Trophoblast cell (in vitro differentiated cells and primary cell): ENCODE data around the gene CCNI2.

Experiments used
- DNase-seq, 2 donors: peaks; one replicate each; pipeline ENCODE4 v3.0.0-alpha.2; 2016
- H2AFZ ChIP-seq: 2 replicates; pipeline ENCODE4 v1.6.1; 2013; ENCODE audit warnings: low read length, moderate library complexity, mild to moderate bottlenecking; ENCODE audit not compliant: insufficient read depth, poor library complexity
- H2AK5ac ChIP-seq: 2 replicates; pipeline ENCODE4 v1.6.1; 2013; ENCODE audit warnings: mild to moderate bottlenecking, low read length
- H2BK120ac ChIP-seq: 2 replicates; pipeline ENCODE4 v1.6.1; 2013; ENCODE audit warnings: low read length, mild to moderate bottlenecking, moderate library complexity; ENCODE audit not compliant: insufficient read depth, poor library complexity
- H2BK12ac ChIP-seq: 2 replicates; pipeline ENCODE4 v1.6.1; 2013; ENCODE audit warnings: mild to moderate bottlenecking, low read length, moderate library complexity
- H2BK5ac ChIP-seq: 2 replicates; pipeline ENCODE4 v1.6.1; 2013; ENCODE audit warnings: low read length, low read depth, moderate library complexity, mild to moderate bottlenecking; ENCODE audit not compliant: poor library complexity
- H3K14ac ChIP-seq: 2 replicates; pipeline ENCODE4 v1.6.1; 2013; ENCODE audit warnings: mild to moderate bottlenecking, low read length
- H3K18ac ChIP-seq: 2 replicates; pipeline ENCODE4 v1.6.1; 2013; ENCODE audit warnings: mild to moderate bottlenecking, low read length
- H3K23ac ChIP-seq: 2 replicates; pipeline ENCODE4 v1.6.1; 2013; ENCODE audit warnings: low read length
- H3K27ac ChIP-seq: 2 replicates; pipeline ENCODE4 v1.5.1; 2013; ENCODE audit warnings: low read depth, mild to moderate bottlenecking, inconsistent platforms, low read length, moderate library complexity
- H3K27me3 ChIP-seq: 2 replicates; pipeline ENCODE4 v1.6.1; 2013; ENCODE audit warnings: inconsistent platforms, mild to moderate bottlenecking, low read length, moderate library complexity; ENCODE audit not compliant: insufficient read depth
- H3K36me3 ChIP-seq, 2 experiments: 1 replicate in 1 of 2; 2 replicates in 1 of 2; pipeline ENCODE4 v1.6.1; 2013; ENCODE audit warnings: low read length in 2 of 2, mild to moderate bottlenecking in 2 of 2, moderate library complexity in 1 of 2; ENCODE audit not compliant: insufficient read depth in 2 of 2, control insufficient read depth in 1 of 2
- H3K4ac ChIP-seq: 2 replicates; pipeline ENCODE4 v1.6.1; 2013; ENCODE audit warnings: low read depth, mild to moderate bottlenecking, low read length, moderate library complexity
- H3K4me1 ChIP-seq, 2 experiments: 1 replicate in 1 of 2; 2 replicates in 1 of 2; pipeline ENCODE4 v1.6.1; 2013; ENCODE audit warnings: low read length in 2 of 2, mild to moderate bottlenecking in 2 of 2, moderate library complexity in 1 of 2; ENCODE audit not compliant: insufficient read depth in 2 of 2, control insufficient read depth in 1 of 2
- H3K4me2 ChIP-seq: 2 replicates; pipeline ENCODE4 v1.6.1; 2013; ENCODE audit warnings: inconsistent platforms, mild to moderate bottlenecking, low read length, moderate library complexity
- H3K4me3 ChIP-seq: 2 replicates; pipeline ENCODE4 v1.5.1; 2013; ENCODE audit warnings: mild to moderate bottlenecking, low read depth, low read length, inconsistent platforms
- H3K79me1 ChIP-seq: one replicate; pipeline ENCODE4 v1.6.1; 2013; ENCODE audit warnings: low read length
- H3K79me2 ChIP-seq: 2 replicates; pipeline ENCODE4 v1.6.1; 2013; ENCODE audit warnings: low read length, mild to moderate bottlenecking; ENCODE audit not compliant: control insufficient read depth, insufficient read depth, poor library complexity
- H3K9ac ChIP-seq: 2 replicates; pipeline ENCODE4 v1.6.1; 2013; ENCODE audit warnings: mild to moderate bottlenecking, low read length
- H3K9me3 ChIP-seq: 2 replicates; pipeline ENCODE4 v1.6.1; 2013; ENCODE audit warnings: low read depth, mild to moderate bottlenecking, control low read depth, inconsistent platforms, low read length; ENCODE audit not compliant: insufficient read depth
- H4K12ac ChIP-seq: 2 replicates; pipeline ENCODE4 v1.6.1; 2013; ENCODE audit warnings: low read depth, mild to moderate bottlenecking, low read length, moderate library complexity
- H4K8ac ChIP-seq: 2 replicates; pipeline ENCODE4 v1.6.1; 2013; ENCODE audit warnings: low read depth, mild to moderate bottlenecking, low read length, moderate library complexity
- H4K91ac ChIP-seq: one replicate; pipeline ENCODE4 v1.6.1; 2013; ENCODE audit warnings: low read depth, mild to moderate bottlenecking, low read length, moderate library complexity
- WGBS: extraction: QIAGEN DNeasy Blood & Tissue Kit; methylation state at CpG from one replicate; pipeline ENCODE4 v1.1.7; 2013; ENCODE audit warnings: missing lambda C conversion rate; ENCODE audit not compliant: insufficient read length, insufficient coverage; ENCODE audit errors: extremely low coverage; 5-methylcytosine and 5-hydroxymethylcytosine counted together

CCNI2 gene

DNA sequence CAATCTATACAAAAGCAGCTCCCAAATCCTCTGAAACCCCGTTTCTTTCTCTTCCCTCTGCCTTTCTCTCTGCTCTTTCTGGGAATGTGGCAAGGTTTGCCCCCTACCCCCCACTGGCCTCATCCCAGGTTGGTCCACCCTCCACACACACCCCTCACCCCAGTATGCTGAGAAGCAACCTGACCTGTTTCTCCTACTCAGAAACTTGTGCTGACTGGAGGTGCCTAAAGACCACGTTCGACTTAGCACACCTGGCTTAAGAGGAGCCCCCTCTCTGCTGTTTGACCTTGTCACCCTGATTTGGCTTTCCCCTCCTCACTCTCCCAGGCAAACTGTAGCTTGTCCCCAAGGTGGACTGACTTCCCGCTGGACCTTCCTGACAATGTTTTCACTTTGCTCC, 30.9 kb downstream of the CCNI2 start:
- H3K23ac ChIP-seq: no peak overlapping the region

DNA sequence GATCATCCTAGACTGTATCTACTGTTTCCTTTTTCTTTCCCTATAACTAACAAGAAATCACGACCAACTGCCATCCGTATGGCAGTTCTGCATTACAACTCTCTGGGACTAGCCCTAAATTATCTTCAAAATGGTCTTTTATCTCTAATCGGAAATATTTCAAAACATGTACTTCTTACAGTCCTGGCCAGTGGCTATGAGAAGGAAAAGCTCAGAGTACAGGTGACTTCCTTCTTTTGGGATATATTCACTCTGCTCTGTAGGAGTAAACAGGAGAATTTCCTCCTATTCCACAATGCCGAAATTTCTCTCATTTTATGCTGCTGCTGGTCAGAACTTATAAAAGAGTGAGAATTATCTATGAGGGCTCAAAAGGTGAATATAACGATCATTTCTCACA, 31.6 kb downstream of the CCNI2 start:
- no CpG with 5 or more reads among the region's 5 CpGs for WGBS
- Histone ChIP-seq H3K4me2 (no peak overlapping the region), H2BK120ac (no peak overlapping the region)

More for the DNA sequence above, 30.9 kb downstream of the CCNI2 start:
- Histone ChIP-seq H3K4me1 (peaks cover 31 to 37% of the 10 kb centered on the region in 2 experiments), H3K36me3 (peaks cover 10 to 11% of the 10 kb centered on the region in 2 experiments), H3K4ac (peak overlapping the region; percentile 4), H3K27ac (peak overlapping the region; percentile 97), H2BK12ac (peak overlapping the region; percentile 81), H4K8ac (peak overlapping the region; percentile 39), H2AFZ (no peak overlapping the region), H3K14ac (peak overlapping the region; percentile 71), H4K12ac (no peak overlapping the region), H2AK5ac (peak overlapping the region; percentile 31), H3K4me2 (peak overlapping the region; percentile 93), H3K27me3 (no peaks in the 10 kb centered on the region), H3K79me1 (peaks cover 55% of the 10 kb centered on the region), H3K4me3 (no peak overlapping the region), H4K91ac (peak overlapping the region; percentile 99), H2BK5ac (peak overlapping the region; percentile 74), H3K79me2 (peaks cover 45% of the 10 kb centered on the region), H2BK120ac (peak overlapping the region; percentile 87), H3K9ac (no peak overlapping the region), H3K9me3 (no peaks in the 10 kb centered on the region), H3K18ac (peak overlapping the region; percentile 98)
- no CpG with 5 or more reads among the region's 4 CpGs for WGBS
- DNase-seq: no peak

DNA sequence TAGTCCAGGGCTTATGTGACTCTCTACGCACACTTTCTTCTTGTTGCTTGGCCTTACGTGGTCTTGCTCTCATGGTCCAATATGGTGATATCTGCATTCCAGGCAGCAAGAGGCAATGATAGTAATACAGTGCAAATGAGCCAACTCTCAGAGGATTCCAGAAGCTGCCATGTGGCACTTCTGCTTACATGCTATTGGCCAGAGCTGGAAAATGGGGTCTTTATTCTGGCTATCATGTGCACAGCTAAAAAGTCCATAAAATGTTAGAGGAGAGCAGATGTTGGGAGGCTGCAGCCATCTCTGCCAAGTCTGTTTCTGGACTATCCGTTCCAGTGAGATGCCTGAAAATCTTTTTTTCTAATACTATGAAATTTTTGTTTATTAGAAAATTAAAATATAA, 32.7 kb downstream of the CCNI2 start:
- Histone ChIP-seq H3K36me3 (no peaks in the 10 kb centered on the region), H2BK5ac (no peak overlapping the region), H2AFZ (no peak overlapping the region), H3K23ac (no peak overlapping the region), H3K14ac (no peak overlapping the region), H3K4me1 (peaks cover 19 to 21% of the 10 kb centered on the region in 2 experiments), H3K27me3 (no peaks in the 10 kb centered on the region), H4K91ac (peak overlapping the region; percentile 19), H3K27ac (no peak overlapping the region), H3K4ac (no peak overlapping the region), H2AK5ac (peak overlapping the region; percentile 44), H2BK12ac (peak overlapping the region; percentile 65), H3K9ac (peak overlapping the region; percentile 5), H3K18ac (no peak overlapping the region), H3K9me3 (no peaks in the 10 kb centered on the region), H4K12ac (no peak overlapping the region), H3K4me3 (no peak overlapping the region), H3K79me2 (peaks cover 26% of the 10 kb centered on the region), H4K8ac (no peak overlapping the region), H3K4me2 (no peak overlapping the region), H2BK120ac (no peak overlapping the region), H3K79me1 (peaks cover 48% of the 10 kb centered on the region)
- no CpG with 5 or more reads among the region's 3 CpGs for WGBS
- DNase-seq: no peak

More for the DNA sequence above, 31.6 kb downstream of the CCNI2 start:
- Histone ChIP-seq H3K4me3 (no peak overlapping the region), H3K14ac (no peak overlapping the region), H3K9me3 (no peaks in the 10 kb centered on the region), H3K9ac (no peak overlapping the region), H2AFZ (no peak overlapping the region), H2AK5ac (no peak overlapping the region), H3K4me1 (peaks cover 27 to 33% of the 10 kb centered on the region in 2 experiments), H3K27me3 (no peaks in the 10 kb centered on the region), H3K36me3 (peaks cover 3 to 5% of the 10 kb centered on the region in 2 experiments), H3K79me2 (peaks cover 37% of the 10 kb centered on the region), H3K18ac (no peak overlapping the region), H2BK12ac (no peak overlapping the region), H4K91ac (no peak overlapping the region), H3K79me1 (peaks cover 53% of the 10 kb centered on the region), H4K8ac (no peak overlapping the region), H2BK5ac (no peak overlapping the region), H3K23ac (no peak overlapping the region), H4K12ac (no peak overlapping the region), H3K4ac (no peak overlapping the region), H3K27ac (no peak overlapping the region)
- DNase-seq: no peak

DNA sequence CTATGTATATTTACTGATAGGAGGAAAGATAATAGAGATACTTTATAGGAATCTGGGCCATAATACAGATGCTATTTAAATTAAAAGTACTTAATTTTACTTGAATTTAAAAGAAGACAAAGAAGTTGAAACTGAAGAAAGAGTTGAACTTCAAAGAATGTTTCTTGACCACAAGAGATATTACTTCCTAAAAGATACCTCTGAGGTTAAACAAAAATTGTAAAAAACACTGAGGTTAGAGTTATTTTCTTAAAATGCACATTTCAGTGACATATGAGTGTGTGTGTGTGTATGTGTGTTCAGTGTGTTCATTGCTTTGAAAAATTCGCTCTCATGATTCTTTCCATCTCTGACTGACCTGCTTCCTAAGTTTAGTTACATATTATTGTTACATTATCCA, 33.4 kb downstream of the CCNI2 start:
- Histone ChIP-seq H2BK5ac (no peak overlapping the region), H3K27ac (no peak overlapping the region), H3K36me3 (no peaks in the 10 kb centered on the region), H2AFZ (no peak overlapping the region), H2BK12ac (no peak overlapping the region), H3K4me3 (no peak overlapping the region), H3K18ac (no peak overlapping the region), H4K8ac (no peak overlapping the region), H3K79me1 (peaks cover 48% of the 10 kb centered on the region), H3K9ac (no peak overlapping the region), H3K4ac (no peak overlapping the region), H3K14ac (no peak overlapping the region), H4K12ac (no peak overlapping the region), H3K4me2 (no peak overlapping the region), H3K23ac (no peak overlapping the region), H3K27me3 (no peaks in the 10 kb centered on the region), H3K9me3 (no peaks in the 10 kb centered on the region), H2BK120ac (no peak overlapping the region), H4K91ac (no peak overlapping the region), H3K79me2 (peaks cover 24% of the 10 kb centered on the region), H3K4me1 (peaks cover 19 to 21% of the 10 kb centered on the region in 2 experiments), H2AK5ac (no peak overlapping the region)
- WGBS: no CpG with 5 or more reads among the region's 1 CpG
- no peak for DNase-seq
